Forelimb muscle (tissue), 1 donor: ENCODE results near the gene AADACL2. TPM values are rescaled to one million over a fixed set of nuclear protein-coding genes. Genes with fewer than 3 reads are reported as not detected.

Source experiments
- DNase-seq: peaks from one replicate; pipeline ENCODE4 v3.0.0-alpha.2; 2013; ENCODE audit warnings: low read depth
- polyA plus RNA-seq: library from polyadenylated mRNA; unstranded; fragments of 120-200 nt; gene quantifications from one replicate; pipeline ENCODE4 v1.2.1, GENCODE V29; 2013; ENCODE audit not compliant: insufficient read length

The AADACL2 gene
- polyA plus RNA-seq, 1 donor = not detected

- no peak for DNase-seq
These were observed 70.5 kb downstream of the AADACL2 start for GRCh38 chr3:151804267-151804666.

- no peak for DNase-seq
These were observed 73.1 kb downstream of the AADACL2 start for GRCh38 chr3:151806838-151807237.

Other genes with a start within 250 kb of the AADACL2 start
- gene AADAC, start 80.2 kb downstream of the AADACL2 start, polyA plus RNA-seq = 0.25 TPM
- gene SUCNR1, start 139.7 kb downstream of the AADACL2 start, polyA plus RNA-seq = 0.05 TPM